H1 (cell line): ENCODE data around the gene SYT2. TPM values are rescaled to one million over a fixed set of nuclear protein-coding genes. Genes with fewer than 3 reads are reported as not detected.

Experiments used
- CTCF ChIA-PET: fragments of 300-600 bp; sonication (Branson Sonifier 250); formaldehyde crosslinking; loops from one replicate; lab custom pipeline; 2021; ENCODE audit not compliant: partially characterized antibody; lab: Charles Lee
- POLR2A ChIA-PET: fragments of 300-600 bp; sonication (Branson Sonifier 250); formaldehyde crosslinking; loops from one replicate; lab custom pipeline; 2021; ENCODE audit warnings: inconsistent platforms; ENCODE audit not compliant: partially characterized antibody; lab: Charles Lee
- DNase-seq, 2 experiments: peaks; one replicate each; pipeline versions ENCODE4 v3.0.0 to v3.0.0-alpha.2; 2010 to 2022; ENCODE audit warnings: low spot score in 2 of 2, low read depth in 1 of 2, mixed read lengths in 1 of 2
- FAIRE-seq: peaks from 2 replicates; lab custom pipeline; 2011; peaks lifted over from hg19 to GRCh38; lab: Jason Lieb, UNC
- H2AFZ ChIP-seq: 2 replicates; pipeline ENCODE4 v1.8.1; 2012; ENCODE audit warnings: low read length, inconsistent platforms
- H2AK5ac ChIP-seq: 2 replicates; pipeline ENCODE4 v1.6.1; 2013; ENCODE audit warnings: low read depth, low read length
- H2BK120ac ChIP-seq: replicated peaks from 2 replicates; pipeline ENCODE3; 2013; ENCODE audit warnings: low read depth, low read length, inconsistent platforms
- H2BK12ac ChIP-seq: 2 replicates; pipeline ENCODE4 v1.6.1; 2013; ENCODE audit warnings: low read depth, low read length
- H2BK15ac ChIP-seq: 2 replicates; pipeline ENCODE4 v1.6.1; 2013; ENCODE audit warnings: low read length
- H2BK20ac ChIP-seq: 2 replicates; pipeline ENCODE4 v1.6.1; 2013; ENCODE audit warnings: low read length
- H2BK5ac ChIP-seq: 2 replicates; pipeline ENCODE4 v1.6.1; 2013; ENCODE audit warnings: low read depth, low read length
- H3K14ac ChIP-seq: 2 replicates; pipeline ENCODE4 v1.6.1; 2013; ENCODE audit warnings: inconsistent platforms; ENCODE audit not compliant: insufficient read length
- H3K18ac ChIP-seq: 2 replicates; pipeline ENCODE4 v1.6.1; 2013; ENCODE audit warnings: low read length; ENCODE audit errors: extremely low read depth
- H3K23ac ChIP-seq: 2 replicates; pipeline ENCODE4 v1.6.1; 2013; ENCODE audit warnings: inconsistent platforms; ENCODE audit not compliant: insufficient read length
- H3K23me2 ChIP-seq: 2 replicates; pipeline ENCODE4 v1.6.1; 2013; ENCODE audit warnings: low read depth, low read length
- H3K27ac ChIP-seq: 2 replicates; pipeline ENCODE4 v1.6.1; 2011; ENCODE audit warnings: low read depth, low read length, inconsistent platforms
- H3K27me3 ChIP-seq, 4 experiments: replicated peaks in 1 of 4; 1 replicate in 1 of 4; 2 replicates in 3 of 4; pipeline versions ENCODE4 v1.6.1 to v1.8.1; 2011 to 2013; ENCODE audit warnings: low read length in 3 of 4, mild to moderate bottlenecking in 3 of 4, inconsistent platforms in 2 of 4, mixed read lengths in 2 of 4, moderate library complexity in 1 of 4; ENCODE audit not compliant: control insufficient read depth in 3 of 4, insufficient read depth in 3 of 4; ENCODE audit errors: extremely low read depth in 1 of 4
- H3K36me3 ChIP-seq, 4 experiments: 2 replicates each; pipeline versions ENCODE4 v1.6.1 to v1.8.1; 2011 to 2013; ENCODE audit warnings: mild to moderate bottlenecking in 4 of 4, low read length in 3 of 4, moderate library complexity in 2 of 4, control low read depth in 1 of 4, inconsistent platforms in 1 of 4; ENCODE audit not compliant: insufficient read depth in 4 of 4, control insufficient read depth in 2 of 4
- H3K4ac ChIP-seq: replicated peaks from 2 replicates; pipeline ENCODE3; 2013; ENCODE audit warnings: low read length, low read depth, mixed read lengths, inconsistent platforms; ENCODE audit not compliant: insufficient read length
- H3K4me1 ChIP-seq, 4 experiments: replicated peaks in 1 of 4; 1 replicate in 1 of 4; 2 replicates in 3 of 4; pipeline versions ENCODE4 v1.6.1 to v1.8.1; 2011 to 2013; ENCODE audit warnings: low read length in 3 of 4, inconsistent platforms in 2 of 4, mixed read lengths in 1 of 4; ENCODE audit not compliant: insufficient read depth in 4 of 4, control insufficient read depth in 3 of 4
- H3K4me2 ChIP-seq, 2 experiments: 2 replicates each; pipeline versions ENCODE4 v1.6.1 to v1.8.1; 2011 to 2013; ENCODE audit warnings: low read depth in 2 of 2, low read length in 2 of 2, control low read depth in 1 of 2, inconsistent platforms in 1 of 2, mild to moderate bottlenecking in 1 of 2; ENCODE audit not compliant: insufficient read depth in 1 of 2
- H3K4me3 ChIP-seq, 4 experiments: fragments of 200-600, 300-600 bp in 1 of 4; sonication (generic), shearing (Covaris generic), sonication (Bioruptor Twin) in 1 of 4; 2 replicates each; pipeline versions ENCODE4 v1.5.1 to v1.8.1; 2011 to 2016; ENCODE audit warnings: low read length in 4 of 4, low read depth in 3 of 4, control low read depth in 2 of 4, inconsistent platforms in 2 of 4, mild to moderate bottlenecking in 2 of 4, mixed read lengths in 1 of 4, moderate library complexity in 1 of 4; ENCODE audit not compliant: insufficient read depth in 2 of 4; ENCODE audit errors: extremely low read depth in 1 of 4
- H3K56ac ChIP-seq: replicated peaks from 2 replicates; pipeline ENCODE3; 2013; ENCODE audit warnings: low read depth, mild to moderate bottlenecking, mixed read lengths, low read length, inconsistent platforms; ENCODE audit not compliant: insufficient read length
- H3K79me1 ChIP-seq: 2 replicates; pipeline ENCODE4 v1.6.1; 2013; ENCODE audit warnings: low read depth, low read length, control low read depth
- H3K79me2 ChIP-seq, 2 experiments: 2 replicates each; pipeline versions ENCODE4 v1.6.1 to v1.8.1; 2012 to 2013; ENCODE audit warnings: low read length in 2 of 2, mild to moderate bottlenecking in 2 of 2, inconsistent platforms in 1 of 2; ENCODE audit not compliant: insufficient read depth in 2 of 2, control insufficient read depth in 1 of 2
- H3K9ac ChIP-seq, 4 experiments: replicated peaks in 1 of 4; 1 replicate in 1 of 4; 2 replicates in 3 of 4; pipeline versions ENCODE4 v1.6.1 to v1.8.1; 2011 to 2013; ENCODE audit warnings: low read depth in 3 of 4, low read length in 3 of 4, control low read depth in 2 of 4, mild to moderate bottlenecking in 2 of 4, moderate library complexity in 2 of 4, inconsistent platforms in 1 of 4; ENCODE audit errors: extremely low read depth in 1 of 4
- H3K9me3 ChIP-seq, 2 experiments: 2 replicates each; pipeline versions ENCODE4 v1.6.1 to v1.8.1; 2012 to 2013; ENCODE audit warnings: mild to moderate bottlenecking in 2 of 2, moderate library complexity in 2 of 2, control low read depth in 1 of 2, inconsistent platforms in 1 of 2, low read depth in 1 of 2, low read length in 1 of 2, mixed read lengths in 1 of 2; ENCODE audit not compliant: insufficient read depth in 2 of 2
- H4K20me1 ChIP-seq, 2 experiments: replicated peaks in 1 of 2; 2 replicates each; pipeline versions ENCODE3 to v1.8.1; 2011 to 2013; ENCODE audit warnings: inconsistent platforms in 2 of 2, low read length in 2 of 2, mild to moderate bottlenecking in 1 of 2; ENCODE audit not compliant: insufficient read depth in 2 of 2, control insufficient read depth in 1 of 2
- H4K5ac ChIP-seq: 2 replicates; pipeline ENCODE4 v1.6.1; 2013; ENCODE audit warnings: low read length, low read depth, mixed read lengths, inconsistent platforms; ENCODE audit not compliant: insufficient read length
- H4K8ac ChIP-seq: 2 replicates; pipeline ENCODE4 v1.8.0; 2013; ENCODE audit warnings: mild to moderate bottlenecking, moderate library complexity, low read length, inconsistent platforms; ENCODE audit not compliant: insufficient read depth; ENCODE audit errors: extremely low read depth
- H4K91ac ChIP-seq: replicated peaks from 2 replicates; pipeline ENCODE3; 2013; ENCODE audit warnings: low read length, mixed read lengths, inconsistent platforms; ENCODE audit not compliant: insufficient read length
- ASH2L ChIP-seq: fragments of 200-600, 300-600 bp; sonication (generic); IDR thresholded peaks from one replicate; pipeline ENCODE4 v1.7.1; 2017; ENCODE audit warnings: low read length
- CHD1 ChIP-seq: IDR thresholded peaks from 2 replicates; pipeline ENCODE4 v1.6.1; 2012; ENCODE audit warnings: low read depth, low read length, improper control_type of control experiment
- CTBP2 ChIP-seq: IDR thresholded peaks from 2 replicates; pipeline ENCODE4 v1.7.0; 2011; ENCODE audit warnings: borderline replicate concordance, mild to moderate bottlenecking, moderate library complexity, mixed read lengths, low read length; ENCODE audit not compliant: insufficient read depth, insufficient read length
- EGR1 ChIP-seq: IDR thresholded peaks from 2 replicates; pipeline ENCODE4 v1.6.1; 2011; ENCODE audit warnings: low read depth, low read length, borderline replicate concordance
- GTF2F1 ChIP-seq: IDR thresholded peaks from 2 replicates; pipeline ENCODE4 v1.6.1; 2012; ENCODE audit warnings: low read depth, low read length, improper control_type of control experiment, borderline replicate concordance
- POU5F1 ChIP-seq: IDR thresholded peaks from 2 replicates; pipeline ENCODE4 v1.6.1; 2011; ENCODE audit warnings: low read depth, mild to moderate bottlenecking, low read length, moderate library complexity
- RAD21 ChIP-seq, 2 experiments: IDR thresholded peaks in 1 of 2; conservative IDR thresholded peaks in 1 of 2; 2 replicates each; pipeline ENCODE4 v1.6.1; 2011; ENCODE audit warnings: low read depth in 2 of 2, low read length in 2 of 2, improper control_type of control experiment in 1 of 2, inconsistent platforms in 1 of 2, mild to moderate bottlenecking in 1 of 2, moderate library complexity in 1 of 2
- RBBP5 ChIP-seq: IDR thresholded peaks from 2 replicates; pipeline ENCODE4 v1.7.1; 2012; ENCODE audit warnings: low read depth, mild to moderate bottlenecking, inconsistent platforms, low read length, moderate library complexity, borderline replicate concordance
- RXRA ChIP-seq: IDR thresholded peaks from 2 replicates; pipeline ENCODE4 v1.6.1; 2011; ENCODE audit warnings: low read depth, mild to moderate bottlenecking, low read length, moderate library complexity; ENCODE audit not compliant: insufficient read depth
- SIRT6 ChIP-seq: IDR thresholded peaks from one replicate; pipeline ENCODE4 v1.7.1; 2012; ENCODE audit warnings: low read length, inconsistent platforms
- SUZ12 ChIP-seq: fragments of 200-600 bp; sonication (generic); IDR thresholded peaks from 2 replicates; pipeline ENCODE4 v1.6.1; 2012; ENCODE audit warnings: mild to moderate bottlenecking, inconsistent platforms, low read length, moderate library complexity, mixed read lengths
- WGBS, 2 experiments: shearing (Covaris generic) in 1 of 2; methylation state at CpG; one replicate each; pipeline versions ENCODE4 v1.1.6 to v1.1.7; 2013 to 2015; ENCODE audit warnings: low lambda C conversion rate in 2 of 2, mixed read lengths in 2 of 2, inconsistent platforms in 1 of 2, low coverage in 1 of 2, missing lambda C conversion rate in 1 of 2; ENCODE audit not compliant: insufficient replicate concordance in 2 of 2, insufficient coverage in 1 of 2, insufficient read length in 1 of 2; ENCODE audit errors: extremely low coverage in 1 of 2, missing lambda C conversion rate in 1 of 2; 5-methylcytosine and 5-hydroxymethylcytosine counted together
- polyA plus RNA-seq, 7 experiments: library from polyadenylated mRNA; depleted of rRNA in 3 of 7; stranded (reverse) in 5 of 7; unstranded in 2 of 7; fragments of >200 nt in 5 of 7; fragments of 200-250 nt in 2 of 7; gene quantifications; 1 replicate in 5 of 7; 2 replicates in 1 of 7; 4 replicates in 1 of 7; pipeline versions ENCODE4 v1.2.1 to v1.2.3, GENCODE V29; 2011 to 2013; ENCODE audit warnings: missing spikeins in 2 of 7, mixed read lengths in 2 of 7
- total RNA-seq: library from RNA; stranded (reverse); fragmentation: NEBNext Ultra II Directional; extraction: Animal tissue kit (Norgen Biotek cat#: 25700); gene quantifications from 2 replicates; pipeline ENCODE4 v1.2.1, GENCODE V29; 2021
- TF ChIP-seq, protein P1 (sequence below): IDR thresholded peaks from 2 replicates; pipeline ENCODE4 v1.6.1; 2012; ENCODE audit warnings: low read length, inconsistent platforms

The SYT2 gene
- total and polyA plus RNA-seq, 2 of the 8 experiments (the other 6 are each of a cell fraction or from before 2014, with no cell fraction given): 2.8 to 11.0 TPM

GRCh38 chr1:202639500-202639899, 70.8 kb downstream of the SYT2 start:
- H2AFZ ChIP-seq: no peak overlapping the region
- H4K5ac ChIP-seq: no peak overlapping the region
- no peak overlapping the region for H3K23ac ChIP-seq
- no peak overlapping the region for H3K56ac ChIP-seq
- H3K23me2 ChIP-seq: peaks cover 17% of the 10 kb centered on the region
- WGBS, 2 experiments: 79% methylated on average over 9 of the region's 9 CpGs; no CpG with 5 or more reads in 1 of the 2 experiments
- H4K8ac ChIP-seq: no peak overlapping the region; the same call in 1 of the 2 replicates
- H3K4ac ChIP-seq: no peak overlapping the region
- no peak overlapping the region for H3K18ac ChIP-seq
- ChIA-PET CTCF (interaction anchor here (0.8 to 1.9 kb wide), 5 partner anchors 14 to 39 kb away, joined by 3 to 9 read pairs (median 3); no protein-coding TSS in a partner anchor), POLR2A (no interaction called here)
- no peaks in the 10 kb centered on the region for H3K36me3 ChIP-seq
- H3K9me3 ChIP-seq: no peaks in the 10 kb centered on the region
- no peak overlapping the region for H4K91ac ChIP-seq
- peaks cover 7 to 26% (median 15%) of the 10 kb centered on the region in 4 experiments for H3K4me1 ChIP-seq
- no peaks in the 10 kb centered on the region for H3K79me2 ChIP-seq
- no peak overlapping the region for H2BK120ac ChIP-seq
- H2BK12ac ChIP-seq: no peak overlapping the region
- no peak overlapping the region for H2BK5ac ChIP-seq
- H3K14ac ChIP-seq: no peak overlapping the region
- FAIRE-seq (no peak), DNase-seq (no peak)
- H3K4me2 ChIP-seq: no peak overlapping the region
- H4K20me1 ChIP-seq: no peaks in the 10 kb centered on the region
- no peaks in the 10 kb centered on the region for H3K79me1 ChIP-seq
- no peak overlapping the region for H2AK5ac ChIP-seq
- H3K9ac ChIP-seq: no peak overlapping the region
- no peak overlapping the region for H2BK15ac ChIP-seq
- no peak overlapping the region for H3K4me3 ChIP-seq
- H3K27me3 ChIP-seq: peaks cover 0 to 20% (median 16%) of the 10 kb centered on the region in 4 experiments; a peak in 5 of 7 replicates
- no peak overlapping the region for H2BK20ac ChIP-seq
- no peak overlapping the region for H3K27ac ChIP-seq
- TF ChIP-seq GTF2F1: no peak
- TF ChIP-seq RBBP5: no peak
- no peak for TF ChIP-seq ASH2L
- TF ChIP-seq RAD21 (IDR thresholded peaks at IDR 0.05 in 1 of 2, conservative IDR thresholded peaks at IDR 0.05 in 1 of 2; ENCODE audit: low read depth in 2 of 2, low read length in 2 of 2): no peak
- no peak for TF ChIP-seq CTBP2
- no peak for TF ChIP-seq SUZ12
- TF ChIP-seq EGR1: no peak
- TF ChIP-seq SIRT6: no peak
- no peak for TF ChIP-seq CHD1
- TF ChIP-seq, protein P1, sequence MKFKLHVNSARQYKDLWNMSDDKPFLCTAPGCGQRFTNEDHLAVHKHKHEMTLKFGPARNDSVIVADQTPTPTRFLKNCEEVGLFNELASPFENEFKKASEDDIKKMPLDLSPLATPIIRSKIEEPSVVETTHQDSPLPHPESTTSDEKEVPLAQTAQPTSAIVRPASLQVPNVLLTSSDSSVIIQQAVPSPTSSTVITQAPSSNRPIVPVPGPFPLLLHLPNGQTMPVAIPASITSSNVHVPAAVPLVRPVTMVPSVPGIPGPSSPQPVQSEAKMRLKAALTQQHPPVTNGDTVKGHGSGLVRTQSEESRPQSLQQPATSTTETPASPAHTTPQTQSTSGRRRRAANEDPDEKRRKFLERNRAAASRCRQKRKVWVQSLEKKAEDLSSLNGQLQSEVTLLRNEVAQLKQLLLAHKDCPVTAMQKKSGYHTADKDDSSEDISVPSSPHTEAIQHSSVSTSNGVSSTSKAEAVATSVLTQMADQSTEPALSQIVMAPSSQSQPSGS: no peak
- no peak for TF ChIP-seq RXRA
- TF ChIP-seq POU5F1: no peak
